Measurements from ENCODE around the gene MTMR10.

Gene MTMR10

DNA sequence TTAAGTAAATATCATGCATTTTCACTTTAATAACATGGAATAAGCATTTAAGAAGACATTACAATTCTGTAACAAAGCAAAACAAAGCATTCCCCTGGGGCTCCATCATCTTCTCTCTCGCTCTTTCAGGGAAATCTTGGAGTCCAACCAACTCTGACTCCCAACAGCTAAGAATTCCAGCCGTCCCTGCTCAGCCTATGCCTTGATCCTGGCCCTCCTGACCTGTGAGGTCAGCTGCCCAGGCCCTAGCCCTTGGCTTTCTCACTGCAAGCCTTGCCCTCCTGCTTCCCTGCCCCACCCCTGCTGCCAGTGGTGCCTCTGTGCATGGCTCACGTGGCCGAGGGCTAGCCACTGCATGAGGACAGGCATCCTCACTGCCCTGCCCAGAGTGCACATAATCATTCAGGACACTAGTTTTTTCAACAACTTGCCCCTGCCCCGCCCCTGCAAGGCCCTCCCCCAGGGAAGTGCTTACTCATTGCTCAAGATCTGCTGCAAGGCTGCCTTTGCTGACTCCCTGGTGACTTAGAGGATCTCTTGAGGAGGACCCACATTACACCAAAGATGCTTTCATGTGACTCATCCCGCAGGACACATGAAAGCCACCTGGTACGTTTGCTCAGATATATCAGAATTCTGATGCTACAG is 37.6 kb downstream of the MTMR10 start:
- H3K4me3 ChIP-seq (ENCODE audit: low read depth, low read length, poor library complexity, severe bottlenecking) = no peak overlapping the region
- H3K27ac ChIP-seq (ENCODE audit: low read depth, low read length, poor library complexity, severe bottlenecking) = no peak overlapping the region
- peaks cover 4% of the 10 kb centered on the region for H3K9me3 ChIP-seq (ENCODE audit: low read length)
- H3K36me3 ChIP-seq (ENCODE audit: insufficient read depth, low read length) = peaks cover 94% of the 10 kb centered on the region
- no peak overlapping the region for H3K9ac ChIP-seq (ENCODE audit: low read length)
- no peaks in the 10 kb centered on the region for H3K4me1 ChIP-seq (ENCODE audit: insufficient read depth, low read length, severe bottlenecking)
- H2AFZ ChIP-seq (ENCODE audit: low read length) = no peak overlapping the region
- no peak overlapping the region for H3K4me2 ChIP-seq (ENCODE audit: low read length)
- no peak for TF ChIP-seq EZH2 (IDR thresholded peaks at IDR 0.05; ENCODE audit: borderline replicate concordance, low read length)
- TF ChIP-seq, protein P1, sequence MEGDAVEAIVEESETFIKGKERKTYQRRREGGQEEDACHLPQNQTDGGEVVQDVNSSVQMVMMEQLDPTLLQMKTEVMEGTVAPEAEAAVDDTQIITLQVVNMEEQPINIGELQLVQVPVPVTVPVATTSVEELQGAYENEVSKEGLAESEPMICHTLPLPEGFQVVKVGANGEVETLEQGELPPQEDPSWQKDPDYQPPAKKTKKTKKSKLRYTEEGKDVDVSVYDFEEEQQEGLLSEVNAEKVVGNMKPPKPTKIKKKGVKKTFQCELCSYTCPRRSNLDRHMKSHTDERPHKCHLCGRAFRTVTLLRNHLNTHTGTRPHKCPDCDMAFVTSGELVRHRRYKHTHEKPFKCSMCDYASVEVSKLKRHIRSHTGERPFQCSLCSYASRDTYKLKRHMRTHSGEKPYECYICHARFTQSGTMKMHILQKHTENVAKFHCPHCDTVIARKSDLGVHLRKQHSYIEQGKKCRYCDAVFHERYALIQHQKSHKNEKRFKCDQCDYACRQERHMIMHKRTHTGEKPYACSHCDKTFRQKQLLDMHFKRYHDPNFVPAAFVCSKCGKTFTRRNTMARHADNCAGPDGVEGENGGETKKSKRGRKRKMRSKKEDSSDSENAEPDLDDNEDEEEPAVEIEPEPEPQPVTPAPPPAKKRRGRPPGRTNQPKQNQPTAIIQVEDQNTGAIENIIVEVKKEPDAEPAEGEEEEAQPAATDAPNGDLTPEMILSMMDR (IDR thresholded peaks at IDR 0.05; ENCODE audit: low read length) = no peak
- H4K20me1 ChIP-seq (ENCODE audit: insufficient read depth, low read length) = no peaks in the 10 kb centered on the region
- no peaks in the 10 kb centered on the region for H3K27me3 ChIP-seq (ENCODE audit: insufficient read depth, low read length)
- no peaks in the 10 kb centered on the region for H3F3A ChIP-seq (ENCODE audit: insufficient read depth, low read length)
- H3K79me2 ChIP-seq (ENCODE audit: insufficient read depth, low read length) = no peaks in the 10 kb centered on the region
- H3K9me2 ChIP-seq (ENCODE audit: low read depth, low read length) = no peaks in the 10 kb centered on the region

GRCh38 chr15:30953183-30953582 is 38.2 kb downstream of the MTMR10 start:
- Histone ChIP-seq H2AFZ (ENCODE audit: low read length) (no peak overlapping the region), H3F3A (ENCODE audit: insufficient read depth, low read length) (no peaks in the 10 kb centered on the region), H3K27ac (ENCODE audit: low read depth, low read length, poor library complexity, severe bottlenecking) (no peak overlapping the region), H3K4me1 (ENCODE audit: insufficient read depth, low read length, severe bottlenecking) (no peaks in the 10 kb centered on the region), H3K9ac (ENCODE audit: low read length) (no peak overlapping the region), H3K4me2 (ENCODE audit: low read length) (no peak overlapping the region), H3K27me3 (ENCODE audit: insufficient read depth, low read length) (no peaks in the 10 kb centered on the region), H3K9me3 (ENCODE audit: low read length) (peaks cover 4% of the 10 kb centered on the region), H3K79me2 (ENCODE audit: insufficient read depth, low read length) (no peaks in the 10 kb centered on the region), H3K4me3 (ENCODE audit: low read depth, low read length, poor library complexity, severe bottlenecking) (no peak overlapping the region), H3K36me3 (ENCODE audit: insufficient read depth, low read length) (peaks cover 94% of the 10 kb centered on the region), H4K20me1 (ENCODE audit: insufficient read depth, low read length) (no peaks in the 10 kb centered on the region), H3K9me2 (ENCODE audit: low read depth, low read length) (no peaks in the 10 kb centered on the region)
- TF ChIP-seq, protein P1 (IDR thresholded peaks at IDR 0.05; ENCODE audit: low read length) = no peak
- TF ChIP-seq EZH2 (IDR thresholded peaks at IDR 0.05; ENCODE audit: borderline replicate concordance, low read length) = no peak

GRCh38 chr15:30943654-30944335 is 47.6 kb downstream of the MTMR10 start:
- no peaks in the 10 kb centered on the region for H3K27me3 ChIP-seq (ENCODE audit: insufficient read depth, low read length)
- H4K20me1 ChIP-seq (ENCODE audit: insufficient read depth, low read length) = no peaks in the 10 kb centered on the region
- H3F3A ChIP-seq (ENCODE audit: insufficient read depth, low read length) = no peaks in the 10 kb centered on the region
- no peak overlapping the region for H3K9ac ChIP-seq (ENCODE audit: low read length)
- H3K4me2 ChIP-seq (ENCODE audit: low read length) = no peak overlapping the region
- peaks cover 96% of the 10 kb centered on the region for H3K36me3 ChIP-seq (ENCODE audit: insufficient read depth, low read length)
- H3K4me3 ChIP-seq (ENCODE audit: low read depth, low read length, poor library complexity, severe bottlenecking) = no peak overlapping the region
- H3K27ac ChIP-seq (ENCODE audit: low read depth, low read length, poor library complexity, severe bottlenecking) = no peak overlapping the region
- H2AFZ ChIP-seq (ENCODE audit: low read length) = no peak overlapping the region
- no peaks in the 10 kb centered on the region for H3K9me2 ChIP-seq (ENCODE audit: low read depth, low read length)
- TF ChIP-seq, protein P1 (IDR thresholded peaks at IDR 0.05; ENCODE audit: low read length) = no peak
- TF ChIP-seq EZH2 (IDR thresholded peaks at IDR 0.05; ENCODE audit: borderline replicate concordance, low read length) = no peak
- H3K79me2 ChIP-seq (ENCODE audit: insufficient read depth, low read length) = no peaks in the 10 kb centered on the region
- no peaks in the 10 kb centered on the region for H3K9me3 ChIP-seq (ENCODE audit: low read length)
- H3K4me1 ChIP-seq (ENCODE audit: insufficient read depth, low read length, severe bottlenecking) = no peaks in the 10 kb centered on the region

All from OCI-LY1 (cell line).